Measurements from ENCODE around the gene LRRC8D.

The LRRC8D gene

DNA sequence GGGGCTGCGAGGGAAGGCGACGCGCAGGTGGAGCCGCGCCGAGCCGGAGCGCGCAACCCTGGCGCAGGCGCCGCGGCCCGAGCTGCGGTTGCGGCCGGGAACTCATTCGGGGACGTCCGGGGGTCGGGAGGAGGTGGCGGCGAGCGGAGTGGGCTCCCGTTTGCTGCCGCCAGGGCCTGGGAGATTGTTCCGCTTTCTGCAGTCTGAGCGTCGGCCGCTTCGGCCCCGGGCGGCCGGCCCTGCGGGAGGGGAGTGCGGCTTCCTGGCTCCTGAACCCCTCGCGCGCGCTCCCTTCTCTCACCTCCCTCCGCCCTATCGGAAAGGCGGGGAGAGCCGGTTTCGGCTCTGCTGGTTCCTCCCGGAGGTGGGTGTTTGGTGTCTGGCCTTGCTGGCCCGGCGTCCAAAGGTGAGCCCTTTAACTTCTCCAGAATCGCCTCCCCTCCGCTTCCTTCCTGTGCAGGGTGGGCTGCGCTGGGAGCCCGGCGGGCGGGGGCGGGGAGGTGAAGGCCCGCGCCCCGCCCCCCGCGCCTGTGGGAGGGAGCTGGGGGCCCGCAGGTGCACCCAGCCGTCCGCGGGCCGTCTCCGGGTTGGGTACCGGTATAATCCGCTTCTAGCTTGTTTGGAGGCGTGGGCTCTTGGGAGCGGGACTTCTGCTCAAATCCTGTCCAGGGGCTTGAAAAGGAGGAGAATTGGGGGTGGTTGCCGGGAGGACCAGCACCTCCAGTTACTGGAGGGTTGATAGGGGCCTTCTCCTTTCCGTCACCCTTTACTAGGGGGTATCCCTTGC lies 683 bp downstream of the LRRC8D start:
- H3K4me3 Mint-ChIP-seq, result peak overlapping the region; percentile 89
- H3K27ac Mint-ChIP-seq, result peak overlapping the region; percentile 79
- H3K36me3 Mint-ChIP-seq, result no peaks in the 10 kb centered on the region
- no peaks in the 10 kb centered on the region for H3K9me3 Mint-ChIP-seq
- peaks cover 35% of the 10 kb centered on the region for H3K4me1 Mint-ChIP-seq
- no peaks in the 10 kb centered on the region for H3K27me3 Mint-ChIP-seq

DNA sequence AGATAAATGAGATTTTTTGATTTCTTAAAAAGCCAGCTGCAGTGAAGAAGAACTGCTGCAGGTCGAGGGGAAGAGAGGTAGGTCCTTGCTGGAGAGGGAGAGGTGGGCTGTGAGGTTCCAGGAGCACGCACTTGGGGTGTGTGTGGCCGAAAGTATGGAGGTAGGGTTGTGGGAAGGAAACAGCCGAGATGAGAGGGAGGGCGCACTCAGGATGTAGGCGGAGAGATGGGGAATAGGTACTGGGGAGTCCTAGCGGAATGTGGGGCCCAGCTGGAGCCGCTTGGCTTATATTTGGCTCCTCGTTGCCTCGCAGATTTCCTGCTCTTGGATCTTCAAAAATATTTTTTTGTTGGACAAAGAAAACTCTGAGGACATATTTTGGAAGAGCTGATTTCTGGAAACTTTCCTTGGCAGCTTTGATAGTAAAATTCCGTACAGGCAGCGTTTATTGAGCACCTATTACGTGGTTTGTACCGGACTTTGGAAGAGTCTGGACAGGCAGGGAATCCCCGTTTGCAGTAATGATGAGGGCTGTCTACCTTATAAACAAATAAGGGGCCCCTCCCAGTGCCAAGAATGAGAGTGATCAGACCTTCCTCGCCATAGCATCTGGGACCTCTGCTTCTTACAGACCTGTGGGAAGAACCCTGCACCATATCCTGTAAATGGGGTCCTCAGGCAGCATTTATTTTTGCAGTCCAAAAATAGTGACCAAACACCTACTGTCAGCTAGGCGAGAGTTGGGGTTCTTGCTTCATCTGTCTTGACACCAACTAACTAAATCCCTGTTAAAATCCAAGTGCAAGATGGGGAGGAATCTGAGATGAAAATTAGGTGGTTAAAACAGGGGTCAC lies 1.5 kb downstream of the LRRC8D start:
- Mint-ChIP-seq H3K9me3 (no peaks in the 10 kb centered on the region), H3K36me3 (no peaks in the 10 kb centered on the region), H3K4me1 (peaks cover 35% of the 10 kb centered on the region), H3K27me3 (no peaks in the 10 kb centered on the region), H3K4me3 (peak overlapping the region; percentile 89), H3K27ac (peak overlapping the region; percentile 79)

DNA sequence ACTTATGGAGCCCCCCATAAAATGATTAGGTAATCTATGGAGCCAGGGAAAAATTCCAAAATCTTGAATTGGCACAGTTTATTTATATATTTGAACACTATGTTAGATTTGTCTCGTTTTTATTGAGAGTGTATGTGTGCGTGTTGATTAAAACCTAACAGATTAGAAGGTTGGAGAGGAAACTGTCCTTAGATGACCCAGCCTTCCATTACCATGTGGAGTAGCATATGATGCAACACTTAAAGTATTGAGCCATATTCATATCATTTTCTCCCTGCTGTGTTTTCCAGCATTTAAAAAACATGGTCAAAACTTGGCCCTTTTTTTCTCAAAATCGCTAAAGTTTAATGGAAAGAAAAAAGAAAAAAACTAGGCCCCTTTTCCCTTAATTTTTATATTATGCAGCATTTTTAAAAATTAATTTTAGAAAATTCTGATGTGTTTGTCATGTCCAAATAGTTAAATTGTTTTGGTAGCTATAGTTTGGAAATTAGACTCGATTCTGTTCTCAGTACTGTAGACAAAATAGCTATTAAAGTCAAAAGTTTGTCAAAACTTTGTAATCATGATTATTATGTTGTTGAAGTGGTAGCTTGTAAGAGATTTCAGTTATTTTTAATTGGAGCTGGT lies 2.3 kb downstream of the LRRC8D start:
- H3K4me3 Mint-ChIP-seq, result peak overlapping the region; percentile 44
- H3K36me3 Mint-ChIP-seq, result no peaks in the 10 kb centered on the region
- H3K27me3 Mint-ChIP-seq, result no peaks in the 10 kb centered on the region
- no peak overlapping the region for H3K27ac Mint-ChIP-seq
- no peaks in the 10 kb centered on the region for H3K9me3 Mint-ChIP-seq
- peaks cover 35% of the 10 kb centered on the region for H3K4me1 Mint-ChIP-seq

DNA sequence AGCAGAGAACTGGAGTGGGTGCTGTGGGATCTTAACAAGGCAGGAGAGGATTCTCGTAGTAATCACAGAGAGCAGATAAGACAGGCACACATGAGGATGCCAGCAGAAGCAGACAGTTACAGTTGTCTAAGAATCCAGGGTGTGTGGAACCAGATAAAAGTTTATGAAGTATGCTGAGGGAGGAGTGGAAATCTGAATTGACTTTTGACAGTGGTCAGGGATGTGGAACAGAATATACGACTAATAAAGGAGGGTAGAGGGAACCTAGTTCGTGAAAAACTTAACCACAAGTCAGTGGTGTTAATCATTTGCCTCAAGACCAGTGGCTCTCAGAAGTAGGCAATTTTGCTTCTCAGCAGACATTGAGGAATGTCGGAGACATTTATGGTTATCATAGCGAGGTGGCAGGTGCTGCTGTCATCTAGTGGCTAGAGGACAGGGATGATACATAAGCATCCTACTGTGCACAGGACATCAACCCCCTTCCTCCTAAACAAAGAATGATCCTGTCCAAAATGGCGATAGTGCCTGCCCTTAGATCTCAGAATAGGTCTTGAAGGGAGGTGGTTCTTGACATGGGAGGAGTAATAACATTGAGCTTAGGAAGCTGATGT lies 3.0 kb downstream of the LRRC8D start:
- Mint-ChIP-seq H3K27me3 (no peaks in the 10 kb centered on the region), H3K27ac (no peak overlapping the region), H3K36me3 (no peaks in the 10 kb centered on the region), H3K4me1 (peaks cover 35% of the 10 kb centered on the region), H3K9me3 (no peaks in the 10 kb centered on the region), H3K4me3 (no peak overlapping the region)

DNA sequence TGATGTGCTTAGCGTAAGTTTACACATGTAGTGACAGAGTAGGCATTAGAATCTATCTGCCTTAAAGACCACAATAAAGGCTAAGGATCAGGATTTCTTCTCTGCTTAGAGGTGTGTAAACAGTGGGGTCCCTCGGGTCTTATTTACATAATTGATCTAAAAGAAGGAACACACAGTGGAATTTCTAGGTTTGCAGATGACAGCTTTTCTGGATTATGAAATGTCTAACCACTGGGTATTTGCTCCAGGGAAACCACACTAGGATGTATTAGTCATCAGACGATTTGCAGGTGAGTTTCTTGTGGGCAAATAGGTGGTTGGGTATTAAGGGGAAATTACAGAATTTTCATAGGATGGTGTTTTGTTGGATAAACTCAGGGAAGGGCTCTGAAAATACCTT lies 5.8 kb downstream of the LRRC8D start:
- Mint-ChIP-seq H3K9me3 (no peaks in the 10 kb centered on the region), H3K36me3 (no peaks in the 10 kb centered on the region)

DNA sequence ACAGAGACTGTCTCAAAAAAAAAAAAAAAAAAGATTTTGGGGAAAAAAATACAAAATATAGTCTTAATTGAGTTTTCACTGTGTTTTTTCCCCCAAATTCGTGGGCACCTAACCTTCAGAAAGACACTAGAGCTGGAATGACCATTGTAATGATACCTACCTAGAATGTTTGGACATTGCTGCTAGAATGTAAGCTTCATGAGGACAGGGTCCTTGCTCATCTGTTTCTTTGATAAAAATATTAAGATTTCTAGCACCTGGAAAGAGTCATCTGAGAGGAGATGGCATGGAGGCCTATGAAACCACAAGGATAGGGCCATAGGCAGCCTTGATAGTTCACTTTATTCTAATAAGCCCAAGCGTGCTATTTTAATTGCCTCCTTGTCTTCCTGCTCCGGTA lies 6.5 kb downstream of the LRRC8D start:
- Mint-ChIP-seq H3K27me3 (no peaks in the 10 kb centered on the region), H3K27ac (no peak overlapping the region), H3K4me1 (peaks cover 10% of the 10 kb centered on the region), H3K36me3 (no peaks in the 10 kb centered on the region), H3K4me3 (no peak overlapping the region), H3K9me3 (no peaks in the 10 kb centered on the region)

More for the DNA sequence above, 5.8 kb downstream of the LRRC8D start:
- Mint-ChIP-seq H3K27me3 (no peaks in the 10 kb centered on the region), H3K27ac (no peak overlapping the region), H3K4me3 (no peak overlapping the region), H3K4me1 (peaks cover 17% of the 10 kb centered on the region)

DNA sequence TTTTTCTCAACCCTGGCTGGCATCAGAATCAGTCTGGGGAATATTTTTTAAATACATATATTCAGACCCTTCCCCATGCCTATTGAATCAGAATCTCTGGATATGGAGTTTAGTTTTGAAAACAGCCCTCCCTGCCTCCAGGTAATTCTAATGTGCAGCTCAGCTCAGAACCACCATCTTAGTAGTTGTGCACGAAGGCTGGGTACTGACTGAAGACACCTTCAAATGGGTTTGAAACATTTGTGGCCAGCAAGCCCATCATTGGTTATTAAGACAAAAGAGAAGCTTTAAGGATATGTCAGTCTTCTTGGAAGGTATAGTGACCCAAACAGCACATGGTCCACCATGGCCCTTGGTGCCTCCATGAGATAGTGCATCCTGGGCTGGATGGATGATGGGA lies 7.1 kb downstream of the LRRC8D start:
- no peaks in the 10 kb centered on the region for H3K27me3 Mint-ChIP-seq

DNA sequence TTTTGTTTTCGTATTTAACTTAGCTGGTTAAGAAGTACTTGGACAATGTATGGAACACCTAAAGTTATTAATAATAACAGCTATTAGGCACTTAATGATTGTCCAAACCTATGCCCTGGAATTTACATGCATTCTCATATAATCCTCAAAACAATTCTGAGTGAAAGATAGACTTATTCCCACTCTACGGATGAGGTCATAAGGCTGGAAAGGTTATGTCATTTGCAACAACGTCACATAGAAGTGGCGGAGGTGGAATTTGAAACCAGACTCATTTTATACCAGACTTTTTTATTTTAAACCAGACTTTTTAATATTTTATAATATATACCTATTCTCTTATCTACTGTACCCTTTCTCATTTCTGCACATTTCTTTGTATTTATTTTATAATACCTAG lies 8.4 kb downstream of the LRRC8D start:
- Mint-ChIP-seq H3K27me3 (no peaks in the 10 kb centered on the region), H3K36me3 (no peaks in the 10 kb centered on the region), H3K27ac (no peak overlapping the region), H3K9me3 (no peaks in the 10 kb centered on the region), H3K4me3 (no peak overlapping the region), H3K4me1 (no peaks in the 10 kb centered on the region)

More for the DNA sequence above, 7.1 kb downstream of the LRRC8D start:
- Mint-ChIP-seq H3K9me3 (no peaks in the 10 kb centered on the region), H3K4me1 (peaks cover 6% of the 10 kb centered on the region), H3K36me3 (no peaks in the 10 kb centered on the region), H3K27ac (no peak overlapping the region), H3K4me3 (no peak overlapping the region)

DNA sequence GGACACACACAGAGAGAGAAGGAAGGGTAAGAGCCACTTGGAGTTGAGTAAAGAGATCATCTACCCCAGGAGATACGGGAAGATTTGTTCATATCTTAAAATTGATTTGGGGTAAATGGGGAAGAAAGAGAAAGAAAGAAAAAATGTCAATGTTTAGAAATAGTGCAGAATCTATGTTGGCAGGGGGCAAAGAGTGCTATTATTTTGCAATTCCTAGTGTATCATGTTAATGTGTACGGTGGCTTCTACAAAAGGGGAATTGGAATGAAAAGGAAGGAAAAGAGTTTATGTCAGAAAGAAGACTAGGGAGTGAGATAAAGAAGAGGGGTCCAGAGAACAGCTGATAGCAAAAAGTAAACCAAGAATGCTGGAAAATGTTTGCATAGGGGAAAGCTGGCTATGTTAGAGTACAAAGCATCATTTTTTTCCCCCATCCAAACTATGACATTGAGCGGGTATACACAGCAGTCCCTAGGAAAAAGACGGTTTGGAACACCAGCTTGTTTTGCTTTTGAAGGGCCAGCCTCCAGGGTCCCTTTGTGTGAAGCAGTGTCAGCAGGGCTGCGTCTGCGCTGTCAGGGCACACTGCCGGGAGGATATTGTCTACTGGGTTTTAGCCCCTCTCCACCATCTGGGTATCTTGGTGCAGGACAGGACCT lies 10.8 kb downstream of the LRRC8D start:
- H3K9me3 Mint-ChIP-seq, result no peaks in the 10 kb centered on the region
- H3K4me1 Mint-ChIP-seq, result peaks cover 4% of the 10 kb centered on the region
- H3K4me3 Mint-ChIP-seq, result no peak overlapping the region
- no peaks in the 10 kb centered on the region for H3K36me3 Mint-ChIP-seq
- no peaks in the 10 kb centered on the region for H3K27me3 Mint-ChIP-seq
- no peak overlapping the region for H3K27ac Mint-ChIP-seq

DNA sequence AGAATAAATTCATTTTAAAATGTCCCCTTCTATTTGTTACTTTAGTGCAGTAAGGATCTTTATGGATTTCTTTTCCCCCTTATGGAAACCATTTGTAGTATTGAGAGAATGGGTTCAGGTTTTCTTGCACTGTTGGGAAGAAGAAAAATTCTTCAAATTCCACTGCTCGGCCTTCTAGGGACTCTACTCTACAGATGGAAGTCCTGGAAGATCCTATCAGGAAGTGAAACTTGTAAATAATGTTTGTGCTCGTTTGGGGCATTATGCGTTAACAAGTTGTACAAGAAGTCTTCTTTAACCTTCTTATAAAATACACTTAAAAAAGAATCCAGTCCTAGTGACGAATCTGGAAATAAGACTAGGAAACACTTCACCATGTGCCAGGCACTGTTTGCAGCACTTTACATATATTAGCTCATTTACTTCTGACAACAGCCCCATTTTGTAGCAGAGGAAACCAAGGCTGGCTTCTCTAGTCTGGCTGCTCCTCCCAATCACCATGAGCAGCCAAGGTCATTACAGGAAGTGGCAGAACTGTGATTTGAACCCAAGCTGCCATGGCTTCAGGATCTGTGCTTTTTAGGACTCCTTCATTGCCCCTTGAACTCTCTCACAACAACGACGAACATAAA lies 11.8 kb downstream of the LRRC8D start:
- Mint-ChIP-seq H3K27me3 (no peaks in the 10 kb centered on the region), H3K36me3 (no peaks in the 10 kb centered on the region), H3K27ac (no peak overlapping the region), H3K9me3 (no peaks in the 10 kb centered on the region), H3K4me3 (no peak overlapping the region), H3K4me1 (peaks cover 4% of the 10 kb centered on the region)

DNA sequence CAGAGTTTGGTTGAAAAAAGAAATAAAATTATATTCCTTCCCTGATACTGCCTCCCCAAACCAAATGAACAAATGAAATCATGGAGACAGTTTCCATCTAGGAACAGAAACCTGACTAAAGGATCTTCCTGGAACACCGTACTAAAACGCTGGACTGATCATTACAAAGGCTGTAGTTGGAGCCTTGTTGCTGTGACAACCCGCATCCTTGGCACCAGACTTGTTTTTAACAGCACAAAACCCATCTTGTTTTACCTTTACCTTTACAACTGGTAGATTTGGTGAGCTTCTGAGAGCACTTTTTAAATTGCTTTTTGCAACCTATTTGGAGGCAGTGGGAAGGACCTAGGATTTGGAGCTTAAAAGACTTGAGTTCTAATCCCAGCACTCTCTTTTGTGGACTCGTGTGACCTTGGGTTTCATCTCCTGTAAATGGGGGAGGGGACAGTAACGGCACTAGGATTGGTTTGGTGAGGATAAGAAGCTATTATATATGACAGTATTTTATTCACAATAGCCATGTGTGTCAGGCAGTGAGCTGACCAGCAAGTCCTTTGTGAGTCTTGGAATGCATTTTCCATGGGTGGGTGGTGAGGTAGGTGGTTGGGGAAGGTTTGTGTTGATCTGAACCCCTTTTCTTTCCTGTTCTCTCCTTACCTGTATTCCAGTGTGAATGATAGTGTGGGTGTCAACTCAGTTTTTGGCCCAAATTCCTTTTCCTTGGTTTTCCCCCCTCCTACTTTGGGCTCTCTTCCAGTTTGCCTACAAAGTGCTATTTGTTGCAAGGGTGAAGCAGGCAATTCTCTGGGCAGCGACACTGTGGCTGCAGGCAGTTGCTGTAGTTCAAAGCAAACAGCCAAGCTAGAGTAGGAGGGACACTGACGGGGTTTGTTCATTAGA lies 12.6 kb downstream of the LRRC8D start:
- Mint-ChIP-seq H3K27me3 (no peaks in the 10 kb centered on the region), H3K9me3 (no peaks in the 10 kb centered on the region), H3K36me3 (no peaks in the 10 kb centered on the region), H3K4me1 (peaks cover 4% of the 10 kb centered on the region), H3K27ac (no peak overlapping the region), H3K4me3 (no peak overlapping the region)

DNA sequence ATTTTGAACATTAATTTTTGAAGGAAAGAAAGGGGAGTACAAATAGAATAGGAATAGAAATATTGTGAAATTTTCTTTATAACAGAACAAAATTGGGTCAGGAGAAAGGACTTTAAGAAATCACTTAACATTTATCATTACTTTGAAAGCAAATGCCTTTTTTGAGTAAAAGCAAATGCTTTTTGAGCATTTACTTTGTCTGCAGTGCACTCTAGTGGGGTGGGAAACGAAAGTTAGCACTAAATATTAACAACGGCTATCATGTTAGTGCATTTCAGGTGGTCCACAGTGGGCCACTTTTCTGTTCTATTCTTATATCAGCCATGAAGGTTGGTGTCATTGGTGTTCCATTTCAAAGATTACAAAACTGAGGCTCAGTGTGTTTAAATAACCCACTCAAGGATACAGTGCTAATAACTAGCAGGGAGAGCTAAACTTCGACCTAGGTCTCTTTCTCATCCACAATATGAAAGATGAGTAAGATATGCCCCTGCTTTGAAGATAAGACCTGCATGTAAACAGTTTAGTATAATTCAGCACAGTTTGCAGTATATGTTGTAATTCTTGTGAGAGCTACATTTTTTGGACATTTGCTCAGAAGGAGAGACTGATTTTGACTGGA lies 13.4 kb downstream of the LRRC8D start:
- no peaks in the 10 kb centered on the region for H3K9me3 Mint-ChIP-seq
- no peak overlapping the region for H3K4me3 Mint-ChIP-seq
- H3K27me3 Mint-ChIP-seq, result no peaks in the 10 kb centered on the region
- peaks cover 4% of the 10 kb centered on the region for H3K4me1 Mint-ChIP-seq
- H3K36me3 Mint-ChIP-seq, result no peaks in the 10 kb centered on the region
- no peak overlapping the region for H3K27ac Mint-ChIP-seq

DNA sequence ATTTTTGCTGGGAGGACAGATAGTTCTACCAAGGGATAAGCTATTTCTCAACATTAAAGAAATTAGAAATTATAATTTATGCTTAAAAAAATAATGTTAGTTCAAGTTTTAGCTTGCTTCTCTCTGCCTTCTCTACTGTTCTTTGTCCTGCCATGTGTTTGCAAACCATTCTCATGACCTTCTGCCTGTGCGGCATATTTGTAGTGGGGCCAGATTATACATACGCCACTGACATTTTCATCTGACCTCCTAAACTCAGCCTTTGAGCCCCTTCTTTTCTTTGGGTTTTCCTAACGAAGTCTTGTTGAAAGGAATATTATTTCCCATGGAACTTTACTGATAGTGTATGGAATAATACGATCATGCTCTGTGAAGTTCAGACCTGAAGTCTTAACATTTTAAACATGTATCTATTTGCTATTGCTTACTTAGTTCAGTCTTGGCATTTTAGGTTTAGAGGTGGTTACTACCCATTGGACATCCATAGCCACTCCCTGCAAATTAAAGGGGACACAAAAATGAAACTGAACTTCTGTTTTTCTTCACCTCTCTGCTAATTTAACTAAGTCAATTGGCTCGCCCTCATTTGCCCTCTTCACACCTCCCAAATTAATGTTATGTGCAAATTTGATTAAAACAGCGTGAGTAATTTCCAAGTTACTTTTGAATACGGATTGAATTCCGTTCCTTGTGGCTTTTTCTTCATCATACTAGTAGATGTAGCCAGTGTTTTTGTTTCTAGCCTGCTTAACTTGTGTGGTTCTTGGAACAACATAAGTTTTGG lies 15.6 kb downstream of the LRRC8D start:
- Mint-ChIP-seq H3K27ac (no peak overlapping the region), H3K4me3 (no peak overlapping the region), H3K4me1 (peaks cover 4% of the 10 kb centered on the region), H3K36me3 (no peaks in the 10 kb centered on the region), H3K9me3 (no peaks in the 10 kb centered on the region), H3K27me3 (no peaks in the 10 kb centered on the region)
